IMR-90 (cell line): Measurements from ENCODE around the gene TMEM240. TPM values are rescaled to one million over a fixed set of nuclear protein-coding genes. Genes with fewer than 3 reads are reported as not detected.

Experiments used
- ATAC-seq: fragments of 200-7000 bp; cut with Tn5 transposase; 2 replicates; pipeline ENCODE4 v1.9.1; 2020; ENCODE audit warnings: low read depth, mild to moderate bottlenecking, moderate library complexity
- BruUV-seq: library from RNA; stranded (reverse); fragments of 400-500 nt; replicated peaks from 2 replicates; lab custom pipeline; 2021; lab: Mats Ljungman, UMichigan
- CTCF ChIA-PET: fragments of 300-600 bp; formaldehyde crosslinking; extraction: SDS; loops from one replicate; lab custom pipeline; 2021; ENCODE audit warnings: antibody characterized with exemption; lab: Yijun Ruan, JAX
- POLR2A ChIA-PET: fragments of 300-600 bp; sonication (Branson Sonifier 250); formaldehyde crosslinking; loops from one replicate; lab custom pipeline; 2022; ENCODE audit warnings: antibody characterized with exemption; ENCODE audit not compliant: unreplicated experiment; lab: Charles Lee
- DNase-seq: peaks from one replicate; pipeline ENCODE4 v3.0.0; 2013
- H2AFZ ChIP-seq: replicated peaks from 2 replicates; pipeline ENCODE3; 2013; ENCODE audit warnings: low read length, mild to moderate bottlenecking; ENCODE audit not compliant: poor library complexity
- H2AK5ac ChIP-seq: 2 replicates; pipeline ENCODE4 v1.6.1; 2013; ENCODE audit warnings: low read depth, low read length, inconsistent platforms
- H2AK9ac ChIP-seq: replicated peaks from 2 replicates; pipeline ENCODE3; 2013; ENCODE audit warnings: mild to moderate bottlenecking, low read depth, low read length, moderate library complexity; ENCODE audit not compliant: poor library complexity
- H2BK120ac ChIP-seq: 2 replicates; pipeline ENCODE4 v1.6.1; 2013; ENCODE audit warnings: low read depth, low read length, inconsistent platforms
- H2BK15ac ChIP-seq: 3 replicates; pipeline ENCODE4 v1.6.1; 2013; ENCODE audit warnings: low read depth, low read length, inconsistent platforms
- H2BK20ac ChIP-seq: 2 replicates; pipeline ENCODE4 v1.6.1; 2013; ENCODE audit warnings: low read depth, mild to moderate bottlenecking, inconsistent platforms, low read length, moderate library complexity
- H2BK5ac ChIP-seq: 2 replicates; pipeline ENCODE4 v1.6.1; 2013; ENCODE audit warnings: mild to moderate bottlenecking, low read depth, low read length, inconsistent platforms; ENCODE audit not compliant: poor library complexity, severe bottlenecking
- H3K14ac ChIP-seq: replicated peaks from 2 replicates; pipeline ENCODE4 v1.6.1; 2013; ENCODE audit warnings: low read depth, low read length, inconsistent platforms
- H3K18ac ChIP-seq: 2 replicates; pipeline ENCODE4 v1.6.1; 2013; ENCODE audit warnings: low read depth, low read length, control low read depth
- H3K23ac ChIP-seq: 2 replicates; pipeline ENCODE4 v1.6.1; 2013; ENCODE audit warnings: low read depth, low read length, inconsistent platforms
- H3K27ac ChIP-seq: 2 replicates; pipeline ENCODE4 v1.5.1; 2013; ENCODE audit warnings: mild to moderate bottlenecking, control low read depth, low read length; ENCODE audit not compliant: insufficient read depth
- H3K27me3 ChIP-seq: 2 replicates; pipeline ENCODE4 v1.6.1; 2013; ENCODE audit warnings: low read length; ENCODE audit not compliant: control insufficient read depth, insufficient read depth
- H3K36me3 ChIP-seq: 2 replicates; pipeline ENCODE4 v1.6.1; 2013; ENCODE audit warnings: low read length, mixed read lengths; ENCODE audit not compliant: control insufficient read depth, insufficient read depth
- H3K4ac ChIP-seq: 2 replicates; pipeline ENCODE4 v1.6.1; 2013; ENCODE audit warnings: low read depth, low read length, inconsistent platforms
- H3K4me1 ChIP-seq: 2 replicates; pipeline ENCODE4 v1.6.1; 2013; ENCODE audit warnings: low read length, mixed read lengths; ENCODE audit not compliant: control insufficient read depth, insufficient read depth
- H3K4me2 ChIP-seq: 2 replicates; pipeline ENCODE4 v1.6.1; 2013; ENCODE audit warnings: low read depth, mild to moderate bottlenecking, control low read depth, low read length, moderate library complexity
- H3K4me3 ChIP-seq: 2 replicates; pipeline ENCODE4 v1.5.1; 2013; ENCODE audit warnings: low read depth, mild to moderate bottlenecking, control low read depth, low read length, moderate library complexity; ENCODE audit not compliant: insufficient read depth
- H3K56ac ChIP-seq: 2 replicates; pipeline ENCODE4 v1.6.1; 2013; ENCODE audit warnings: low read length, inconsistent platforms; ENCODE audit not compliant: insufficient read depth; ENCODE audit errors: extremely low read depth
- H3K79me1 ChIP-seq, 2 experiments: 2 replicates each; pipeline ENCODE4 v1.6.1; 2013; ENCODE audit warnings: low read length in 2 of 2, inconsistent platforms in 1 of 2, low read depth in 1 of 2
- H3K9ac ChIP-seq: 2 replicates; pipeline ENCODE4 v1.6.1; 2013; ENCODE audit warnings: low read depth, low read length, control low read depth
- H3K9me1 ChIP-seq: 2 replicates; pipeline ENCODE4 v1.6.1; 2013; ENCODE audit warnings: low read length, inconsistent platforms; ENCODE audit not compliant: insufficient read depth
- H3K9me3 ChIP-seq: 2 replicates; pipeline ENCODE4 v1.6.1; 2013; ENCODE audit warnings: low read length; ENCODE audit not compliant: control insufficient read depth, insufficient read depth
- H4K20me1 ChIP-seq: 2 replicates; pipeline ENCODE4 v1.6.1; 2013; ENCODE audit warnings: low read length, inconsistent platforms; ENCODE audit not compliant: insufficient read depth
- H4K5ac ChIP-seq: 2 replicates; pipeline ENCODE4 v1.6.1; 2013; ENCODE audit warnings: mild to moderate bottlenecking, low read depth, low read length, control low read depth
- H4K8ac ChIP-seq, 2 experiments: 2 replicates each; pipeline ENCODE4 v1.6.1; 2013; ENCODE audit warnings: low read depth in 2 of 2, low read length in 2 of 2, control low read depth in 1 of 2, inconsistent platforms in 1 of 2
- H4K91ac ChIP-seq: 2 replicates; pipeline ENCODE4 v1.6.1; 2013; ENCODE audit warnings: low read depth, low read length, inconsistent platforms; ENCODE audit not compliant: insufficient read depth
- BHLHE40 ChIP-seq: fragments of 150-350 bp; IDR thresholded peaks from 2 replicates; pipeline ENCODE4 v1.6.1; 2016; ENCODE audit warnings: mild to moderate bottlenecking, low read depth, low read length
- CEBPB ChIP-seq: IDR thresholded peaks from 2 replicates; pipeline ENCODE4 v1.6.1; 2012; ENCODE audit warnings: low read depth, low read length, improper control_type of control experiment
- CHD1 ChIP-seq: IDR thresholded peaks from 2 replicates; pipeline ENCODE4 v1.6.1; 2012; ENCODE audit warnings: low read depth, low read length, improper control_type of control experiment
- FOS ChIP-seq: fragments of 150-350 bp; IDR thresholded peaks from 2 replicates; pipeline ENCODE4 v1.6.1; 2016; ENCODE audit warnings: low read depth, low read length
- MAFK ChIP-seq: IDR thresholded peaks from 2 replicates; pipeline ENCODE4 v1.6.1; 2012; ENCODE audit warnings: low read depth, low read length, improper control_type of control experiment
- MXI1 ChIP-seq: IDR thresholded peaks from 2 replicates; pipeline ENCODE4 v1.6.1; 2012; ENCODE audit warnings: low read depth, mild to moderate bottlenecking, low read length, moderate library complexity, borderline replicate concordance
- NFE2L2 ChIP-seq: fragments of 150-350 bp; IDR thresholded peaks from 2 replicates; pipeline ENCODE4 v1.6.1; 2016; ENCODE audit warnings: low read depth, mild to moderate bottlenecking, low read length
- RAD21 ChIP-seq: IDR thresholded peaks from 2 replicates; pipeline ENCODE4 v1.6.1; 2012; ENCODE audit warnings: low read length, improper control_type of control experiment
- RCOR1 ChIP-seq: IDR thresholded peaks from 2 replicates; pipeline ENCODE4 v1.6.1; 2012; ENCODE audit warnings: mild to moderate bottlenecking, low read length, improper control_type of control experiment; ENCODE audit not compliant: insufficient replicate concordance
- RFX5 ChIP-seq: IDR thresholded peaks from 2 replicates; pipeline ENCODE4 v1.8.0; 2012; ENCODE audit warnings: low read depth, mild to moderate bottlenecking, low read length, moderate library complexity
- WGBS, 2 experiments: methylation state at CpG; one replicate each; pipeline versions ENCODE4 v1.1.5 to v1.1.7; 2013; ENCODE audit warnings: missing lambda C conversion rate in 2 of 2; ENCODE audit not compliant: insufficient read length in 1 of 2; ENCODE audit errors: extremely low coverage in 2 of 2; 5-methylcytosine and 5-hydroxymethylcytosine counted together
- dilution Hi-C: fragments of 300-500 bp; cut with HindIII; formaldehyde crosslinking; loops from one replicate; pipeline ENCODE4 v1.14.3; 2018; ENCODE audit warnings: low sequenced_read_pairs; ENCODE audit not compliant: unreplicated experiment
- in situ Hi-C: fragments of 300-500 bp; cut with MboI; formaldehyde crosslinking; loops from 3 replicates; pipeline ENCODE4 v1.14.3; 2019; ENCODE audit warnings: low sequenced_read_pairs, inconsistent platforms, mixed read lengths
- intact Hi-C: fragments of 100-400 bp; cut with micrococcal nuclease; formaldehyde crosslinking; loops from 2 replicates; pipeline ENCODE4 v1.10.0; 2022
- polyA plus RNA-seq, 3 experiments: library from polyadenylated mRNA; depleted of rRNA; stranded (reverse); fragments of >200 nt; gene quantifications; 2 replicates each; pipeline ENCODE4 v1.2.3, GENCODE V29; 2012; ENCODE audit warnings: low replicate concordance in 1 of 3
- total RNA-seq: library from RNA; depleted of rRNA; stranded (reverse); fragments of >200 nt; gene quantifications from 2 replicates; pipeline ENCODE4 v1.2.3, GENCODE V29; 2012
- TF ChIP-seq, protein P1 (sequence below): fragments of 150-350 bp; IDR thresholded peaks from 2 replicates; pipeline ENCODE4 v1.6.1; 2017; ENCODE audit warnings: mild to moderate bottlenecking, antibody characterized with exemption, low read length, low read depth

Gene TMEM240
- total and polyA plus RNA-seq, 2 of the 4 experiments (the other 2 are of a cell fraction) = 1.6 to 7.6 TPM

DNA sequence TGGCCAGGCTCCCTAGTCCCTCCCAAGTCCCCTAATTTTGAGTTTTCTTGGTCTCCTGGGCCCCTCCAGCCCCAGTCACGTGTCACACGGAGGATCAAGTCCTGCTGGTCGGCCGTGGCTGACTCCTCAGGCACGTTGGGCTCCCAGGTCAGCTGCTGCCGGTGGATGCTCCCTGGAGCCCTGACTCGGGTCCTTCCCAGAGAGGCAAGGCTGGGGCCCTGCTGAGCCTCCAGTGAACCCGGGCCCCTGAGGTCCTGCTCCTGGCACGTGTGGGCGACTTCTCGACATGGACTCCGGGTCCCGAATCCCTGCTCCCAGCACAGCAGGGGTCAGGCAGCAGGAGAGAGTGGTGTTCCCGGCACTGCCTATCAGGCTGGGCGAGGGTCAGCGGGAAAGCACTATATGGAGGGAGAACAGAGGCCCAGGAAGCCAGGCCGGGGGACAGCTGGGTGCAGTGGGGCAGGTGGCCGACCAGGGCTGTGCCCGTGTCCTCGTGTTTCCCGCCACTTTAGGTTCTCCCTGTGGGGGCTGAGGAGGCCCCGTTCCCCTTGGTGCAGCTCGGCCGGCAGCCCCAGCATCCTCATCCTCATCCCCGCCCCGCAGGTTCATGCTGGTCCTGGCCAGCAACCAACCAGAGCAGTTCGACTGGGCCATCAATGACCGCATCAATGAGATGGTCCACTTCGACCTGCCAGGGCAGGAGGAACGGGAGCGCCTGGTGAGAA is 13.2 kb downstream of the TMEM240 start:
- H3K4me1 ChIP-seq = no peaks in the 10 kb centered on the region
- BruUV-seq = no TSS peak
- no peak overlapping the region for H3K27ac ChIP-seq
- no peaks in the 10 kb centered on the region for H3K27me3 ChIP-seq
- in situ Hi-C loops (no loop called here), dilution Hi-C loops (no loop called here), intact Hi-C loops (no loop called here)
- H2AFZ ChIP-seq = no peak overlapping the region
- H2AK5ac ChIP-seq = no peak overlapping the region
- H2AK9ac ChIP-seq = no peak overlapping the region
- H3K36me3 ChIP-seq = peaks cover 39% of the 10 kb centered on the region
- DNase-seq (no peak), ATAC-seq (no peak)
- no peak overlapping the region for H2BK20ac ChIP-seq
- TF ChIP-seq CHD1 (no peak), MXI1 (no peak), BHLHE40 (no peak), RFX5 (no peak), MAFK (no peak), FOS (no peak), RAD21 (no peak), CEBPB (no peak), NFE2L2 (no peak), RCOR1 (no peak)
- TF ChIP-seq, protein P1, sequence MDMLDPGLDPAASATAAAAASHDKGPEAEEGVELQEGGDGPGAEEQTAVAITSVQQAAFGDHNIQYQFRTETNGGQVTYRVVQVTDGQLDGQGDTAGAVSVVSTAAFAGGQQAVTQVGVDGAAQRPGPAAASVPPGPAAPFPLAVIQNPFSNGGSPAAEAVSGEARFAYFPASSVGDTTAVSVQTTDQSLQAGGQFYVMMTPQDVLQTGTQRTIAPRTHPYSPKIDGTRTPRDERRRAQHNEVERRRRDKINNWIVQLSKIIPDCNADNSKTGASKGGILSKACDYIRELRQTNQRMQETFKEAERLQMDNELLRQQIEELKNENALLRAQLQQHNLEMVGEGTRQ = no peak
- CTCF ChIA-PET = no interaction called here
- no peak overlapping the region for H3K23ac ChIP-seq
- no peak overlapping the region for H4K5ac ChIP-seq
- POLR2A ChIA-PET = no interaction called here
- peaks cover 0 to 6% of the 10 kb centered on the region in 2 experiments; a peak in 2 of 4 replicates for H3K79me1 ChIP-seq
- H3K4me3 ChIP-seq = no peak overlapping the region
- H2BK5ac ChIP-seq = no peak overlapping the region
- no peak overlapping the region for H4K91ac ChIP-seq
- no peak overlapping the region for H2BK120ac ChIP-seq
- H3K4ac ChIP-seq = no peak overlapping the region
- no peak overlapping the region for H4K8ac ChIP-seq
- peaks cover 6% of the 10 kb centered on the region for H3K9me3 ChIP-seq
- H3K56ac ChIP-seq = no peak overlapping the region
- no peak overlapping the region for H3K14ac ChIP-seq
- H3K18ac ChIP-seq = no peak overlapping the region
- no peaks in the 10 kb centered on the region for H3K9me1 ChIP-seq
- peaks cover 3% of the 10 kb centered on the region; the same call in 1 of the 2 replicates for H4K20me1 ChIP-seq
- no peak overlapping the region for H3K9ac ChIP-seq
- H3K4me2 ChIP-seq = no peak overlapping the region
- 96% methylated on average over 16 of the region's 31 CpGs; no CpG with 5 or more reads in 1 of the 2 experiments for WGBS, 2 experiments
- H2BK15ac ChIP-seq = no peak overlapping the region
